GM12892 (cell line): ENCODE measurements around the gene RNF152.

Experiments used
- DNase-seq: peaks from one replicate; pipeline ENCODE4 v3.0.0; 2011; ENCODE audit not compliant: insufficient read length
- FAIRE-seq: peaks from 2 replicates; lab custom pipeline; 2011; peaks lifted over from hg19 to GRCh38; lab: Jason Lieb, UNC
- POLR2A ChIP-seq: IDR thresholded peaks from 2 replicates; pipeline ENCODE4 v1.6.1; 2011; ENCODE audit warnings: low read depth, low read length, control low read depth
- POLR2AphosphoS5 ChIP-seq: IDR thresholded peaks from 2 replicates; pipeline ENCODE4 v1.6.1; 2011; ENCODE audit warnings: low read depth, low read length, control low read depth
- TAF1 ChIP-seq: IDR thresholded peaks from 2 replicates; pipeline ENCODE4 v1.6.1; 2011; ENCODE audit warnings: low read depth, mild to moderate bottlenecking, control low read depth, low read length, borderline replicate concordance

RNF152 gene

DNA sequence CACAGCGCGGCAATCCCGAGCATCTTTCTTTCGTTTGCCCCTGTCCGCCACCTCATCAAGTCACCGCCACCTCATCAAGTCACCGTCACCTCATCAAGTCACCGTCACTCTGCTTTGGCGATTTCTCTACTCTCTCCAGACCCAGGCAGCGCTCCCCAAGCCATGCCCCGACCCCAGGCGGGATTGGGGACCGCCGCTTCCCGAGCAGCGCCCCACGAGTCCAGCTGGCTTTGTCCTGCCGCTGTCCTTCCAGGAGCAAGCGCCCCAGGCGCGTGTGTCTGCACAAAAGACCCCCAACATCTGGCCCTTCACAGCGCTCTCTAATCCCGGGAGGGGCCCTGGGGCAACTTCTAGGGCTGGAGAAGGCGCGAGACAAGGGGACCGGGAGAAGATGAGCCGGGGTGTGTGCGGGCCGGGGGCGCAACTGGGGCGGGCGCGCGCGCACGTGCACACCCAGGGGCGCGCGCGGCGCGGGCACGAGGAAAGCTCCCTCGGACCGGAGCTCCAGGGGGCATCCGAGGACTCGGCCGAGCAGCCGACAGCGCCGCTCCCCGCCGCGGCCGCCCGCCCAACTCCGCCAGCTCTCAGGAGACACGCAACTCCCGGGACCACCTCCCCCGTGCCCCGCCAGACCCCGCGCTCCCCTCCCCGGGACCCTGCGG, 633 bp upstream of the RNF152 start:
- TF ChIP-seq POLR2A: no peak
- no peak for TF ChIP-seq POLR2AphosphoS5
- no peak for TF ChIP-seq TAF1
- DNase-seq: peak; percentile 42
- no peak for FAIRE-seq

GRCh38 chr18:61891894-61892293, 913 bp downstream of the RNF152 start:
- TF ChIP-seq POLR2AphosphoS5 (no peak), POLR2A (no peak), TAF1 (no peak)
- FAIRE-seq (no peak), DNase-seq (no peak)

DNA sequence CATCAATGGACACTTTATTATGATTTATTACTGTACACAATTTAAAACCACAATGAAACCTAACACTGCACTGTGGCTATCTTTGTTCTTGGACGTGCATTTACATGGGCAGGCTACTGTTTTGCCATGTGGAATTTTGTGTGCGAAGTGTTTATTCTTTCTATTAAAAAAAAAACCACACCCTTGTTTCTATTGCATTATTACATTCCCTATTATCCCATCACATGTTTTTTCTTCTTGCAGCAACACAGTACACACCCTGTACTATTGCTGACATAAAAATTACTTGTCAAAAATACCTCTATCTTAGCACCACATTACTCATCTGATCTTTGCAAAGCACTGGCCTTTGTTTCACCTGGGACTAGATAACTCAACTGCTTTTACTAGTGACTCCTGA, 1.5 kb downstream of the RNF152 start:
- FAIRE-seq (no peak), DNase-seq (no peak)
- TF ChIP-seq TAF1 (no peak), POLR2A (no peak), POLR2AphosphoS5 (no peak)

GRCh38 chr18:61890344-61890743, 2.5 kb downstream of the RNF152 start:
- DNase-seq (no peak), FAIRE-seq (no peak)
- TF ChIP-seq TAF1 (no peak), POLR2AphosphoS5 (no peak), POLR2A (no peak)

GRCh38 chr18:61889541-61889940, 3.3 kb downstream of the RNF152 start:
- FAIRE-seq (no peak), DNase-seq (no peak)

GRCh38 chr18:61888622-61889021, 4.2 kb downstream of the RNF152 start:
- no peak for FAIRE-seq

More at GRCh38 chr18:61889541-61889940, 3.3 kb downstream of the RNF152 start:
- TF ChIP-seq POLR2A (no peak), POLR2AphosphoS5 (no peak), TAF1 (no peak)

DNA sequence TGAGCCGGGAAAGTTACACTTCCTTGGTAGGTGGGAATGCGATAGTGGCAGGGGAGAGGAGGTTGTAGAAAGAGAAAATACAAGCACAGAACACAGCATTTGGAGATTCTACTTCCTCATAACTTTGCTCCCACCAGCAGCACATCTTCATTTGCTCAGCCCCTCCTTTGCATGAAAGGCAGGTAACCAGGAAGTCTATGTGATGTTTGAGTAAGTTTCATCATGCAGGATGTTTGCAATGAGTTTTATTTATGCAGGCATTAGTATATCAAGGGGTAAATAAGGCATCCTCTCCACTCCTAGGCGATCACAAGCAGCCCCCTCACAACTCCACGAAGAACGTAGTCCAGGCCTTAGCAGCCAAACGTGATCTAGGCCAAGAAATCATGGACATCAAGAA, 5.0 kb downstream of the RNF152 start:
- FAIRE-seq: no peak
- DNase-seq: no peak
- TF ChIP-seq POLR2A (no peak), POLR2AphosphoS5 (no peak), TAF1 (no peak)

More at GRCh38 chr18:61888622-61889021, 4.2 kb downstream of the RNF152 start:
- TF ChIP-seq POLR2AphosphoS5: no peak
- no peak for TF ChIP-seq POLR2A
- DNase-seq: no peak

- FAIRE-seq: no peak
- no peak for DNase-seq
- TF ChIP-seq TAF1 (no peak), POLR2A (no peak), POLR2AphosphoS5 (no peak)
Observed at GRCh38 chr18:61883547-61883946, 9.3 kb downstream of the RNF152 start.

GRCh38 chr18:61882296-61883004, 10.4 kb downstream of the RNF152 start:
- no peak for TF ChIP-seq TAF1
- TF ChIP-seq POLR2AphosphoS5: no peak
- no peak for TF ChIP-seq POLR2A
- DNase-seq (no peak), FAIRE-seq (no peak)

DNA sequence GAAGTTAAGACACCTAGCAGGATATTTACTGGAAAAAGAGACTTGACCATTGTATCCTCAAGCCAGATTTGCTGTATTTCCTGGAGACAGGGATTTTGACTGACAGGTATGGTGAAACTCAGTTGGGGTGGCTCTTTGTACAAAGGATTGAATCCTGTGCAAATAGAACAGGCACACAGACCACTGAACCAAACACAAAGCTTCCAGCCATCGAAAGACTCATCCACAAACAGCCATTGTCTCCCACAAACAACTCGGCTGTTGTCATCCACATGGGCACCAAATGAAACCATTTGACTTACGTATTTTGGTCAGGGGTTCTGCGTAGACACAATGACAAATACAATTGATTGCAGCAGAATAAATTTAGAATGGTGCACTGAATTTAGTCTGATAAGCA, 15.9 kb downstream of the RNF152 start:
- FAIRE-seq: no peak
- no peak for TF ChIP-seq TAF1
- no peak for TF ChIP-seq POLR2AphosphoS5
- DNase-seq: no peak

GRCh38 chr18:61870151-61870550, 22.7 kb downstream of the RNF152 start:
- no peak for TF ChIP-seq POLR2A
- no peak for TF ChIP-seq POLR2AphosphoS5
- no peak for TF ChIP-seq TAF1
- FAIRE-seq: no peak
- DNase-seq: no peak

DNA sequence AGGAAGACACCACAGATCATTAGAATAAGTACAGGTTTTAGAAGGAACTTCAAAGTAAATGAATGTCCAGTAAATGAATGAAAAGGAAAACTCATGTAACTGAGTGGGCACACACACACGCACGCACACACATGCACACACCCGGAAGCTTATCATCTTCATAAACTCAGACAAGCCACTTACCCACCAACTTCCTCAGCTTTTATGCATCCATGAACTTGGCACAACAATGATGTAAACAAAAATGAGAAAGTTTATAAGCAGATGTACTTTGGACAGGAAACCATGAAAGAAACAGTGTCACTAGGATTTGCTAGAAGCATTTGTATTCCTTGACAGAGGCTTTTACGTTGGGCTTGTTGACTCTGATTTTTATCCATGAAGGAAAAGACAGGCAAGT, 23.2 kb downstream of the RNF152 start:
- TF ChIP-seq POLR2A: no peak
- TF ChIP-seq POLR2AphosphoS5: no peak
- TF ChIP-seq TAF1: no peak
- no peak for FAIRE-seq
- DNase-seq: no peak
